H7 (cell line): ENCODE measurements around the gene SH3D19. TPM values are rescaled to one million over a fixed set of nuclear protein-coding genes. Genes with fewer than 3 reads are reported as not detected.
"Not testable (repeated sequence)": the region's sequence is repeated elsewhere in the genome, so short reads cannot be mapped to it uniquely, and the experiment has no call there.

Experiments used
- DNase-seq: peaks from one replicate; pipeline ENCODE4 v3.0.0; 2012
- H3K27me3 ChIP-seq: 2 replicates; pipeline ENCODE4 v1.6.0; 2011; ENCODE audit warnings: mild to moderate bottlenecking, low read length; ENCODE audit not compliant: control insufficient read depth, insufficient read depth
- H3K36me3 ChIP-seq: replicated peaks from 2 replicates; pipeline ENCODE4 v1.5.1; 2011; ENCODE audit warnings: low read length; ENCODE audit not compliant: control insufficient read depth, insufficient read depth
- H3K4me3 ChIP-seq: 2 replicates; pipeline ENCODE4 v1.5.1; 2011; ENCODE audit warnings: low read depth, mild to moderate bottlenecking, control low read depth, low read length, moderate library complexity; ENCODE audit not compliant: insufficient read depth
- total RNA-seq: library from RNA; depleted of rRNA; stranded (reverse); fragments of >200 nt; shearing (Covaris generic); gene quantifications from 2 replicates; pipeline ENCODE4 v1.2.3, GENCODE V29; 2014

The SH3D19 gene
- total RNA-seq, 1 experiment from 2014 or later, result 24.8 TPM

DNA sequence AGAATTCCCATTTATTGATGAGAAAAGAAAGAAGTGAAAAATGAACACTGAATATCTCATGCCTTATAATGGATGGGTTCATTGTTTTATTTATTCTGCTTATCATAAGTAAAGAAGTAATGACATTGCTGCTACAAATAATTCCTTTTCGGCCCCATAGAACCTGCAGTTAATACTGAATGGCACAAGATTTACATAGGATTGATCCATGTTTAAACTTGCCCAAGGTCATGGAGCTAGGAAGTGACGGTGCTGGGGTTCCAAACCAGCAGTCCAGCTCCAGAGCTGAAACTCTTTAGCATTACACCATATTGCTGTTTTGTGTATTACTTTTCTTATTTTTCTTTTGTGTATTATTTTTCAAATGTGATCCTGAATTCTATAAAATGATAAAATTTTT is 78.7 kb downstream of the SH3D19 start:
- H3K27me3 ChIP-seq, result no peaks in the 10 kb centered on the region
- H3K36me3 ChIP-seq, result no peaks in the 10 kb centered on the region
- no peak for DNase-seq
- no peak overlapping the region for H3K4me3 ChIP-seq

DNA sequence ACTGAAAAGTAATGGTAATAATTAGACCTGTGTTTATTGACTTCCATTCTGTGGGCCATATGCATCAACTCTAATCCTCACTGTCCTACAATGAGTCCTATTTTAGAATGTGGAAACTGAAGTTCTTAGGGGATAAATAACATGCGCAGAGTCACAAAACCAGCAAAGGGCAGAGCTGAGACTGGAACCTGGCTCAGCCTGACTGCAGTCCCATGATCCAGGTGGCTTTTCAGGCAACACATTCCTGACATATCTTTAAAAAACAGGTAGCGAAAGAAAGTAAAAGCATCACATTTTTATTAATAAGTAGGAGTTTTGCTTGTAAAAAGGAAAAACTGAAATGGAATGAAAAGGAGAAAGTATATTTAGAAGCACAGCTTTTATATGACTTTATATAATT is 83.1 kb downstream of the SH3D19 start:
- DNase-seq, result no peak
- Histone ChIP-seq H3K4me3 (no peak overlapping the region), H3K36me3 (no peaks in the 10 kb centered on the region; the same call in 1 of the 2 replicates), H3K27me3 (no peaks in the 10 kb centered on the region)

GRCh38 chr4:151239608-151240007 is 85.8 kb downstream of the SH3D19 start:
- no peak for DNase-seq
- Histone ChIP-seq H3K4me3 (no peak overlapping the region), H3K27me3 (no peaks in the 10 kb centered on the region), H3K36me3 (no peaks in the 10 kb centered on the region; the same call in 1 of the 2 replicates)

DNA sequence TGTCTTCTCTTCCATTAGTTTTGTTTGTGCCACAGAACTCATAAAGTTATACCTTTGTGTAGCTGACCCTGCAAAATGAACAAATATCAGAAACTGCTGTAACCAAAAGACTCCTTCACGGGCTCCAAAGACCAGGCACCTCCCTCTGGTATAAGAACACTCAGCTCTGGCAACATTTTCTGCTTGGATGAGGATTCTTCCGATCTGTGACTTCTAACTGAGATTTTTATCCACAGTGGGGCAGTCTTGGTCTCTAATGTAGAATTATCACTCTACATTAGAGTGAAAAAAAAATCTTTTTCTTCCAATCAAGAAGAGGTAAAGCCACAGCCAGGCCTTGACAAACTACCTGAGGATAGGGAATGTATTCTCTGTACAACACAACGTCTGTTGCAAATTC is 86.9 kb downstream of the SH3D19 start:
- no peak for DNase-seq
- Histone ChIP-seq H3K27me3 (no peaks in the 10 kb centered on the region), H3K4me3 (no peak overlapping the region), H3K36me3 (no peaks in the 10 kb centered on the region; the same call in 1 of the 2 replicates)

DNA sequence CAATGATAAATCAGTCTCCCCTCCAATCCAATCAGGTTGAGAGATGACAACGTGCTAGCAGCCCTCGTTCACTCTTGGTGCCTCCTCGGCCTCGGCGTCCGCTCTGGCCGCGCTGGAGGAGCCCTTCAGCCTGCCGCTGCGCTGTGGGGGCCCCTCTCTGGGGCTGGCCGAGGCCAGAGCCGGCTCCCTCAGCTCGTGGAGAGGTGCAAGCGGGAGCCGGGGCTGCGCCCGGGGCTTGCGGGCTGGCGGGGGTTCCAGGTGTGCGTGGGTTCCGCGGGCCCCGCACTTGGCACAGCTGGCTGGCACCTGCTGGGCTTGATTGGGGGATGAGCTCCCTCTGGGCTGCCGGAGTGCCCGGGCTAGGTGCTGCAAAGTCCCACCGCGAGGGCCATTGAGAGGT is 89.4 kb downstream of the SH3D19 start:
- Histone ChIP-seq H3K27me3 (no peaks in the 10 kb centered on the region), H3K36me3 (no peaks in the 10 kb centered on the region; the same call in 1 of the 2 replicates), H3K4me3 (no peak overlapping the region)
- DNase-seq, result no peak

- H3K36me3 ChIP-seq, H3K27me3 ChIP-seq, DNase-seq, H3K4me3 ChIP-seq: not testable (repeated sequence)
These were observed 90.0 kb downstream of the SH3D19 start for GRCh38 chr4:151235373-151235772.

GRCh38 chr4:151233600-151233999 is 91.8 kb downstream of the SH3D19 start:
- H3K27me3 ChIP-seq, result no peaks in the 10 kb centered on the region
- DNase-seq, result no peak

DNA sequence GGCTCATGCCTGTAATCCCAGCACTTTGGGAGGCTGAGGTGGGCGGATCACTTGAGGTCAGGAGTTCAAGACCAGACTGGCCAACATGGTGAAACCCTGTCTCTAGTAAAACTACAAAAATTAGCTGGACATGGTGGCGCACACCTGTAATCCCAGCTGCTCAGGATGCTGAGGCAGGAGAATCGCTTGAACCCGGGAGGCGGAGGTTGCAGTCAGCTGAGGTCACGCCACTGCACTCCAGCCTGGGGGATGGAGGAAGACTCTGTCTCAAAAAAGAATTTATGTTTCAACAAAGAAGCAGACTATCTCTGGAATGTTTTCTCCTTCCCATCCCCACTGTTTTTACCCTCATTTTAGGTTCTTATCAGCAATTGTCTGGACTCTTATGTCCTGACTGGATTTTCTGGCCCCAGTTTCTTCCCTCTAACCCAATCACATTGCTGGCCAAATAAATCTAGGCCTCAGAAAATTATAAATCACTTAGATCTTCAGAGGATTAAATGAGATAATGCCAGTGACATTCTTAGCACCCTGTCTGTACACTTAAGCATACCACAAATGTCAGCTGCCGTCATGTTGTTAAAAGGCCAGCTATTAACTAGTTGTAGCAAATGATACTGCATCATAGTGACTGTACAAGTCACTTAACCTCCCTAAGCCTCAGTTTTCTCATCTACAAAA is 93.3 kb downstream of the SH3D19 start:
- Histone ChIP-seq H3K36me3 (no peaks in the 10 kb centered on the region), H3K4me3 (no peak overlapping the region), H3K27me3 (no peaks in the 10 kb centered on the region)
- no peak for DNase-seq

More at GRCh38 chr4:151233600-151233999, 91.8 kb downstream of the SH3D19 start:
- Histone ChIP-seq H3K36me3 (no peaks in the 10 kb centered on the region; the same call in 1 of the 2 replicates), H3K4me3 (no peak overlapping the region)

DNA sequence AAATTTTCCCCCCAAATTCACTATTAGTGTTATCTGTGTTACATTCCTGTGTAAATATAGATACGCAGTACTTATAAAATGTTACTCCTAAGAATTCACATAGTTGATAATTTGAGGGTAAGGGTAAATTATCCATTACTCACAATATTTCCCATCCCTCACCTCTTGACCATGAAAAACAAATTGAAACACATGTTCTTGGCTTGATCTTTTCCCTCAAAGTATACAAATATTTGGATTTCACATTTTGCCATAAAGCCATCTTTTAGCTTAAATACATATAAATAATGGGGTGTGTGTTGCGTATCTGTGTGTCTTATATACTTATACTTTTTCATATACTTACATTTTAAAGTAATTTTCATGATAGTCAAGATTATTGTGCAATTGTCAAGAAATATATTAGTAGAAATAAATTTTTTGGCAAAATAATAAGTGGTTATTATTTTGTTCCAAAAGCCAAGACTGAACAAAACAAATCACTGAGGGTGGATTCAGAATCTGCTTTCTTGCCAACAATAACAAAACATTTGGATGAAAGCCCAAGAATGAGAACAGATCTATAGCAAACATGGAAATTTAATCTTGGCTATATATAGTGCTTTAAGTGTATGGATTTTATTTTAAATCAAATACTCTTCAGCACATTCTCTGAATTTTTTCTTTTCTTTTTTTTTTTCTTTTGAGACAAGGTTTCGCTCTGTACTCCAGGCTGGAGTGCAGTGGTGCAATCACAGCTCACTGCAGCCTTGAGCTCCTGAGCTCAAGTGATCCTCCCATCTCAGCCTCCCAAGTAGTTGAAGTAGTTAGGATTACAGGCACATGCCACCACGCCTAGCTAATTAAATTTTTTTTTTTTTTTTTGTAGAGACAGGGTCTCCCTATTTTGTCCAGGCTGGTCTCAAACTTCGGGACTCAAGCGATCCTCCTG is 97.0 kb downstream of the SH3D19 start:
- DNase-seq, result no peak
- Histone ChIP-seq H3K4me3 (no peak overlapping the region), H3K36me3 (no peaks in the 10 kb centered on the region), H3K27me3 (no peaks in the 10 kb centered on the region)

DNA sequence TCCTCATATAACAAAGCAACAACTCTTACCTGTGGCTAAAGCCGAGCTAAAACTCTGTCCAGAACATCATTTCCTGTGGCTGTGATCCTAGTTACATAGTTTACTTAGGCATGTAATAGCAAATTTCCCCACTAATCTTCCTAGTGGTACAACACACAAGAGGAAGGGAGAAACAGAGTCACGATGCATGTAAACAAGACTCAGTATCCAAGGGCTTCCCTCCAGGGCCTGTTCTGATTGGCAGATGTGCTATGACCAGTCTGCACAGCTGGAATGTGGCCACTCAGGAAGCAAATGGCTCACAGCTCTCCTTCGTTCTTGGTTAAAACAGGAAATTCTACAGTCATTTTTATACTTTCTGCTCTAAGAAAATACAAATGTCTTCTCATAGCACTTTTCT is 97.7 kb downstream of the SH3D19 start:
- Histone ChIP-seq H3K4me3 (no peak overlapping the region), H3K36me3 (no peaks in the 10 kb centered on the region), H3K27me3 (no peaks in the 10 kb centered on the region)
- DNase-seq, result no peak

- no peak for DNase-seq
- no peaks in the 10 kb centered on the region for H3K36me3 ChIP-seq
- H3K4me3 ChIP-seq, result no peak overlapping the region
- no peaks in the 10 kb centered on the region for H3K27me3 ChIP-seq
These were observed 98.2 kb downstream of the SH3D19 start for GRCh38 chr4:151227172-151227571.

GRCh38 chr4:151226004-151226932 is 99.1 kb downstream of the SH3D19 start:
- DNase-seq, result no peak
- H3K4me3 ChIP-seq, result no peak overlapping the region

GRCh38 chr4:151223465-151223864 is 101.9 kb downstream of the SH3D19 start:
- no peaks in the 10 kb centered on the region for H3K36me3 ChIP-seq
- no peak for DNase-seq
- H3K4me3 ChIP-seq, result no peak overlapping the region
- no peaks in the 10 kb centered on the region for H3K27me3 ChIP-seq

More at GRCh38 chr4:151226004-151226932, 99.1 kb downstream of the SH3D19 start:
- Histone ChIP-seq H3K36me3 (no peaks in the 10 kb centered on the region), H3K27me3 (no peaks in the 10 kb centered on the region)

GRCh38 chr4:151219948-151220347 is 105.5 kb downstream of the SH3D19 start:
- Histone ChIP-seq H3K36me3 (0 out of 2 replicates have a peak, but pooled peaks cover 1% of the 10 kb centered on the region), H3K27me3 (no peaks in the 10 kb centered on the region), H3K4me3 (no peak overlapping the region)
- DNase-seq, result no peak
